HG03460 (cell line): ENCODE results near the gene CDH5.

Experiments
- ATAC-seq: cut with Tn5 transposase; IDR thresholded peaks from one replicate; pipeline ENCODE4 v1.9.1; 2021; ENCODE audit not compliant: unreplicated experiment

The CDH5 gene

DNA sequence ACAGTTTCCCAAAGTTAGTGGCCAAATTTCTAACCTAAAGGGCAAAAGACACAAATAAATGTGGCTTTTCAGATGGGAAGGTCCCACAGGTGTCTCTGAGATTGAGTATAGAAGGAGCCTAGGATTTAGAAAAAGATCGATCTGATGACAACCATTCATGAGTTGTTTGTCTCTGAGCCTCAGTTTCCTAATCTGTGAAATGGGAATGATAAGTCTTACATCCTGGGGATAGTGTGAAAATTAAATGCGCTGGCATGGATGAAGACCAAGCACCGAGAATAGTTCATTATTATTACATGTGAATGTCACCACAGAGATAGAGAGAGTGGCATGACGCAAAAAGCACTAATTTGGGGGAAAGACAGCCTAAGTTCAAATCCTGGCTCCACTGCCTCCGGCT lies 7.2 kb downstream of the CDH5 start:
- no peak for ATAC-seq

DNA sequence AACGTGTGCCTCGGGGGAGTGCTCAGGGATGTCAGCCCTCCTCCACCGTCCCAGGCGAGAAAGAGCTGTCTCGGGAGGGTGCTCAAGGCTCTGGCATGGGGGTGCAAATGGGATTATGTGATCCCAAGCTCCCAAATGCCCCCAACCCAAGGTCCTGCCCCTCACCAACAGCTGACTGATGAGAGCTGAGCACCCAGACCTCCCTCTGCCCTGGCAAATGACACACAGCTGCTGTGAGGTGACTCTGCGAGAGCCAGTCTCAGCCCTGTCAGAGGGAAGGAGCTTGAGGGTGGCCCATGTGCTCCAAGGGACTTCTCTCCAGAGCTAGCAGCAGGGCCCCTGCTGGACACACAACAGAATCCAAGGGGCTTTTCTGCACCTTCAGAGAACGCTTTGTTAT lies 7.7 kb downstream of the CDH5 start:
- ATAC-seq, result no peak

DNA sequence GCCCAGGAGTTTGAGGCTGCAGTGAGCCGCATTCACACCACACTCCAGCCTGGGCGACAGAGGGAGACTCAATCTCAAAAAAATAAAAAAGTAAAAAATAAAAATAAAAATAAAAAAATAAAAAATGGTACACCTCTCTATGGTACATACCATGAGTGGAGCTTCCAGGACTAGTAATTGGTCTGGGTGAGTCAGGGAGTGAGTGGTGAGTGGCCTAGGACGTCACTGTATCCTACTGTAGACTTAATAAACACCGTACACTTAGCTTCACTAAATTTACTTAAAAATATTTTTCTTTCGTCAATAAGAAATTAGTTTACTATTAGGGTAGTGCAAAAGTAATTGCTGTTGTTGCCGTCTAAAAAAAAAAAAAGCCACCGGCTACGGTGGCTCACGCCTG lies 9.0 kb downstream of the CDH5 start:
- no peak for ATAC-seq

DNA sequence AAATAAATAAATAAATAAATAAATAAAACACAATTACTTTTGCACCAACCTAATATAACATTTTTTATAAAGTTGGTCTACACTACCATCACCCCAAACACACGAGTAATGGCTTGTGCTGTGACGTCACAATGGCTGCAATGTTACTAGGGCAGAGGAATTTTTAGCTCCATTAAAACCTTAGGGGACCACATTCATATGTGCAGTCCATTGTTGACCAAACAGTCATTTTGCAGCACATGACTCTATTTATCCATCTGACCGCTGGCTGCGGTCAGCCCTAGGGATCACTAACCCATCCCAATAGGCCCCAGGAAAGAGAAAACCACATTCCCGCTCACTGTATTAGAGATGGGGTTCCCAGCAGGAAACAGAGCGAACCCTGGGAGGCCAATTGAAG lies 9.6 kb downstream of the CDH5 start:
- ATAC-seq, result no peak

DNA sequence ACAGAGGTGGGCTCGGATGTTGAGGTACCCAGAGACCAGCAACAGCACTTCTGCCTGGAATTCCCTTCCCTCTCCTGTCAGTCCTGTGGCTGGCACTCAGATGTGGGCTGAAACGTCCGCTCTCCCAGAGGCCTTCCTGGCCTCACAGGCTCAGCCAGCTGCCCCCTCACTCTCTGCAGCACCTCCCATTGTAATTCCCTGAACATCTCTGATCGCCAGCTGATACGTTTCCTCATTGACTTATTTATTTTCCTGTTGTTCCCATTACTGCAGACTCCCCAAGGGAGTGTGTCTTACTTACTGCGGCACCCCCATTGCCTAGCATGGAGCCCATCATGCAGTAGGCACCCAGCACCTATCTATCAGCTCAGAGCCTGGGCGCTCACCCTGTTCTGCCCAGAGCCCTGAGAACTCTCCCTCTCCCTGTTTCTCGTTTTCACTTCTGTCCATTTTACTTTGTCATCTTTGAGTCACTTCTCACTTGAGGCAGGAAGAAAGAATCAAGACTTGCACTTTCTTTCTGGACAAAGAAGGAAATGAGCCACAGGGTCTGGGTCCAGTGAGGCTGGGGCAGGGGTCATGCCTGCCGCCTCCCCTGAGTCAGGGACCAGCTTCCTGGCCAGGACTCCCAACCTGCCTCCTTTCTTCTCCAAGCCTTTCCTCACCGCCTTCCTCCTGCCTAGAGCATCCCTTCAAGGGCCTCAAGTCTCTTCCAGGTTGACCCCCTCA lies 10.2 kb downstream of the CDH5 start:
- no peak for ATAC-seq

DNA sequence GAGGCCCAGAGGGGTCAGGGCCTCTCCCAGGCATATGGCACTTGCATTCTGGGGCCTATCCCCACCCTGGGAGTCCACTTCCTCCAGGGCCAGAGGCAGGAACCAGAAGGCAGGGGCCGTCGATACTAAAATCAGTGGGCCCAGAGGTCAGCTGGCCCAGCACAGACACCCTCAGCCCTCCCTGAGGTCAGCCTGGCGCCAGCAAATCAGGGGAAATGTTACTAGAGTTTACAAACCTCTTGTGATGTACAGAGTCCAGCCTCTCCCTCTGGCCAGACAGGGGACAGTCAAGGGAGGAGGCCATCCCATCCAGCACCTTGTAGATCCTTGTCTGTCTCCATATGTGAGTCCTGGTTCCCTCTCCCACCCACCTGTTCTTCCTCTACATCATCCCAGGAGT lies 10.8 kb downstream of the CDH5 start:
- no peak for ATAC-seq

DNA sequence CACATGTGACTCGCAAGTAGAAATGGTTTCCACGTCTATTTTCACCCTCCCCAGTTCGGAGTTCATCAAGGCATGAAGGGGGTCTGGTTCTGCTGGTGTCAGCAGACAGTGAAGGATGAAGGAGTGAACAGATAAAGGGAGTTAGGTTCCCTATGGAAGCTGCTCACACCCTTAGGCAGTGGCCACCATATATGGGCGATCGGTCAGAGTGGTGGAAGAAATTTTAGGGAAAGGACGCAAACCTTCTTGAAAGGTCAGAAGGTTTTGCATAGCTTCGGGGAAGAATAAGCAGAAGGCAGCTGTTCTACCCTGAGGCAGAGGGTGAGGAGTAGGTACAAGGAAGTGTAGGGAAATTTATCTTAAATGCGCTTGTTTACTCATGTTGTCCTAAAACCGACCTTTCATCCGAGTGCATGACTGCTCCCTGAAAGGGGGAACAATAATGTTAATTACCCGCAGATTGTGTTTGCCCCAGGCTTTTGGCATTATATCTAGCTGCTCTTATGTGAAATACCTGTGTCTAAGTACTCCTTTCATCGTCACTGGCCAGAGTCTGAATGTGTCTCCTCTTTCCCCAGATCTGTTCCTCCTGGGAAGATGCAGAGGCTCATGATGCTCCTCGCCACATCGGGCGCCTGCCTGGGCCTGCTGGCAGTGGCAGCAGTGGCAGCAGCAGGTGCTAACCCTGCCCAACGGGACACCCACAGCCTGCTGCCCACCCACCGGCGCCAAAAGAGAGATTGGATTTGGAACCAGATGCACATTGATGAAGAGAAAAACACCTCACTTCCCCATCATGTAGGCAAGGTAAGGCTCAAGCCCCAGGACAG lies 12.5 kb downstream of the CDH5 start:
- ATAC-seq, result no peak

DNA sequence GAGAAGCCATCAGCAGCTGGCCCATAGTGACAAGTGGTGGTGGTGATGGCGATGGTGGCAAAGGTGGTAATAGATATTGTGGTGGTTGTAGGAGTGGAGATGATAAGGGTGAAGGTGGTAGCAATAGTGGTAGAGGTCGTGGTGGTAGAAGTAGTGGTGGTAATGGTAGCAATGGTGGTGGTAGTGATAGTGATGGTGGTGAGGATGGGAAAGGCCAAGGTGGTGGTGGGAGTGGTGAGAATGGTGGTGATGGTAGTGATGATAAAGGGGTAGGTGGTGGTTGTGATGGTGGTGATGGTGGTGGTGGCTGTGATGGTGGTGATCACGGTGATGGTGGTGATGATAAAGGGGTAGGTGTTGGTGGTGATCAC lies 13.1 kb downstream of the CDH5 start:
- no peak for ATAC-seq

DNA sequence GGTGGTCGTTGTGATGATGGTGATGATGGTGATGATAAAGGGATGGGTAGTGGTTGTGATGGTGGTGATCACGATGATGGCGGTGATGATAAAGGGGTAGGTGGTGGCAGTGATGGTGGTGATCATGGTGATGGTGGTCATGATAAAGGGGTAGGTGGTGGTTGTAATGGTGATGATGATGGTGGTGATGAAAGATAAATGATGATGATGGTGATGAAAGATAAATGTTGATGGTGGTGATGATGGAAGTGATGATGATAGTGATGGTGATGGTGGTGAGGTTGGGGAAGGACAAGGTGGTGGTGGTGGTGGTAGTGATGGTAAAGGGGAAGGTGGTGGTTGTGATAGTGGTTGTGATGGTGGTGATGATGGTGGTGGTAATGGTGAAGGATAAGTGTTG lies 13.9 kb downstream of the CDH5 start:
- no peak for ATAC-seq

DNA sequence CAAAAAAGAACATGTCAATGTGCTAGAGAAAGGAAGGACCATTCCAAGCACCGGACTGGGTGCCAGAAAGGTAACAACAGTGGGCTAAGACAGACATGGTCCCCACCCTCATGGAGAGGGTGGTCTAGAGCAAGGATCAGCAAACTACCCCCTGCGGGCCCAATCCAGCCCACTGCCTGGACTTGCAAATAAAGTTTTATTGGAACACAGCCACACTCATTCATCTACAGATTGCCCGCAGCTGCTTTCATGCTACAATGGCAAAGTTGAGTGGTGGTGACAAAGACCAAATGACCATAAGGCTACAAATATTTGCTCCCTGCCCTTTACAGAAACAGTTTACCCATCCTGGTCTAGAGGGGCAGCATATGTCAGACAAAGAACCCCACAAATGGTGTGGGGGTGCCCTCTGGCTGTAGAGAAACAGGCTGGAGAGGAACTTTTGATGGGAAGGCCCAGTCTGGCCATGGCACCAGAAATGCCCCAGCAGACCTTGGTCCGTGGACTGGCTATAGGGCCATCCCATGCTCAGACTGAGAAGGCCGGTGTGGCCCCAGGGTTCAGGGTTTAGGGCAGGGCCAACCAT lies 15.2 kb downstream of the CDH5 start:
- no peak for ATAC-seq

DNA sequence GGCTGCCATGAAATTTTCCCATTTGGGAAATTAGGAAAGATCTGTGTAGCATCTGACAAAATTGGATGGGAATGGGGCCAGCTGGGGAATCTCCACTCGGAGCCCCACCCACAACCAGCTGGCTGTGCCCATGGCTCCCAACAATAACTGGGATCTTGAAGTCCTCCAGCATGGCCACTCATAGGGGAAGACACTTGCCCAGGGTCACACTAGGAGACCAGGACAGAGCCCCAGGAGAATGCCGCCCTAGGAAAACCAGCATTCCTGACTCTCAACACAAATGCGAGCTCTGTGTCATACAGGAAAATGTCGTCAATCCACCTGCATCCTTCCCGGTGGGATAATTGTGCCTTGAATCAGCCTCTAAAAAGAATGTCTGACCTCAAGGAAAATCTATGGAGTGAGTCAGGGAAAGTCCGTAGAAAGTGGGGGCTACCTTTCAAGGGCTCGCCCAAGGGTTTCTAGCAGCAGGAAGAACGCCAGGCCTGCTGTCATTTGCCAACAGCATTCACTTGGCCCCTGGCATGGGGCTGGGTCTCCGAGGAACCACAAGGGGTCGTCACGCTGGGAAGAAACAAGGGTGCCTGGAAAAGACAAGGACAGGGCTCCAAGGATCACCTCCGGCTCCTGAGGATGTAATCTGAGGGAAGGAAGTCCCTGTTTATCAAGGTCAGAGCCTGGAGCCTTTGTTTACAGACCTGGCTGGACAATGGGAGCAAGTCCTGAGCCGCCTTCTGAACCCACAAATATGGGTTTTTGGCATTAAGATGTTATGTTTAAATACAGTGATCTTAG lies 15.9 kb downstream of the CDH5 start:
- no peak for ATAC-seq

DNA sequence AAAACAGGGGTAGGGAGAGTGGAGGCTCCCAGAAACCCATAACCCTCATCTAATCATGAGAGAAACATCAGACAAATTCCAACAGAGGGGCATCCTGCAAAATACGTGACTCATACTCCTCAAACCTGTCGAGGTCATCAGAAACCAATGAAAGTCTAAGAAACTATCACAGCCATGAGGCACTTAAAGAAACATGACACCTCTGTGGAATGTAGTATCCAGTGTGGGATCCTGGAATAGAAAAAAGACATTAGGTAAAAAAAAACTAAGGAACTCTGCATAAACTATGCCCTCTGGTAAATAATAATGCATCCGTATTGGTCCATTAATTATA lies 16.4 kb downstream of the CDH5 start:
- no peak for ATAC-seq

DNA sequence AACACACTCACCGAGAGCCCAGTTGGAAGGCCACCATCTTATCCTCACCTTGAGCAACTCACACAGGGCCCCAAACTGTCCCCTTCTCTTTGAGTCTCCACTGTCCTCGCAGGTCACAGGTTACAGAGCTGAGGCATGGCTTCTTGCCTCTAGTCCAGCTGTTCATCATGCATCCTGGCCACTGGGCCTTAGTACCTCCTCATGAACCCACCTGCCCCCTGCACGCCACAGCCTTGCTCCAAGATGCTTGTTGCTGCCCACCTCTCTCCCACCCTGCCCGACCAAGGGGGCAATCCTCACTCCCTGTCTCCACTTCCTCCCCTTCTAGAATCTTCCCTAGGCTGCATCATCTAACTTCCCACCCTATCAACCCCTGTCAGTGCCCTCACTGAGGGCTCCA lies 17.1 kb downstream of the CDH5 start:
- no peak for ATAC-seq

DNA sequence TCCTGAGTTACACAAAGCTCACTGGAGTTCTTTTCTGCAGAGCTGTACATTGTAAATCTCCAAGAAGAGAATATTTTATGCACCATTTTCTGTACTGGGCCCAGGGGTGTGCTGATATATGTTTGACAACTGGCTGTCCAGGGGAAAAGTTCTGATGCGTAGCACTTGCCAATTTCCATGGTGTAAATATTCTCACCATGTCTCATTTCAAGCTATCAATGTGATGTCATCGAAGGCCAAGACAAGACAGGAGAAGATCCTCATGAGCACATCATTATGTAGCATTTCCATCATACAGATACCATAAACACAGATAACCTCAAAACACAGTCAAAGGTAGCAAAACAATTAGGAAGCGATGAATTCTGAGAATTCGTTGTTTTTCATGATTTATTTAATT lies 18.9 kb downstream of the CDH5 start:
- no peak for ATAC-seq

DNA sequence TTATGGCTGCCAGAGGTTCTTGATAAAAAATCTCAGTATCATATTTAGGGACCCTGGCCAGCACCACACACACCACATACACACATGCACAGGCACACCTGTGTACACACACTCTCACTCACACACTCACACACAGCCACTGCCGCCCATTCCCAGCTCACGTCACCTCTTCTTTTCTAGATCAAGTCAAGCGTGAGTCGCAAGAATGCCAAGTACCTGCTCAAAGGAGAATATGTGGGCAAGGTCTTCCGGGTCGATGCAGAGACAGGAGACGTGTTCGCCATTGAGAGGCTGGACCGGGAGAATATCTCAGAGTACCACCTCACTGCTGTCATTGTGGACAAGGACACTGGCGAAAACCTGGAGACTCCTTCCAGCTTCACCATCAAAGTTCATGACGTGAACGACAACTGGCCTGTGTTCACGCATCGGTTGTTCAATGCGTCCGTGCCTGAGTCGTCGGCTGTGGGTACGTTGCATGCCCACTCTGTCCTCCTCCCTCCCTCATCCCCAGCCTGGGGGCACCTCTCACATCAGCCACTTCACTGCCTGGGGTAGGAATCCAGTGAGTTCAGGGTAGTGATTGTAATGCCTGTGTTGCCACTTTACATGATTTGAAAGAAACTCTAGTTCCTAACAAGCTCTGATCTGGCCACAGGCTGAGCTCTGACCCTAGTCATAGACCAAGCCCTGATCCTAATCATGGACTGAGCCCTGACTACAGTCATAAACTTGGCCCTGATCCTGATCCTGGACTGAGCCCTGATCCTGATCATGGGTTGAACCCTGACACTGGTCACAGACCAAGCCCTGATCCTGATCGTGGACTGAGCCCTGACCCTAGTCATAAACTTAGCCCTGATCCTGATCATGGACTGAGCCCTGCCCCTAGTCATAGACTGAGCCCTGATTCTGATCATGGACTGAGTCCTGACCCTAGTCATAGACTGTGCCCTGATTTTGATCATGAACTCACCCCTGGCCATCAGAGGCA lies 20.4 kb downstream of the CDH5 start:
- no peak for ATAC-seq

DNA sequence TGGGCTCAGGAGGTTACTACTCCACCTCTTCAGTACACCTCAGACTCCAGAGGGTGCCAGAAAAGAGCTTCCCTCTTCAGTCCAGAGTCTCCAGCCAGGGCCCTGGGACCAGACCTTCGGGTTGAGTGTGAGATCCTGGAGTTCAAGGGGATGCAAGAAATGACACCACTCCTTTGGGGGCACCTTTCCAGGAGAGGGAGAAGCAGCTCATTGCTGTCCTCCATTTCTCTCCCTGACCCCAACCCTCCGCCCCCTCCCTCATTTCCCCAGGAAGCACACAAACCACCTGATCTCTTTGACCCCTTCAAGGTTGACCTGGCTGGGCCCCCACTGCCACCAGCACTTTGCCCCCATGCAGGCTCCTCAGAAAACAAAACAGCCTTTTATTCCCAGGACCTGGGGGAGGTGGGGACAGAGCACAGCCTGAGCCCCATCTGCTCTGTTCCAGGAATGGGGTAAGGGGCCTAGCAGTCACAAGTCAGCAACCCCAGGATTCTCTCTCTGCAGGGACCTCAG lies 21.4 kb downstream of the CDH5 start:
- no peak for ATAC-seq

DNA sequence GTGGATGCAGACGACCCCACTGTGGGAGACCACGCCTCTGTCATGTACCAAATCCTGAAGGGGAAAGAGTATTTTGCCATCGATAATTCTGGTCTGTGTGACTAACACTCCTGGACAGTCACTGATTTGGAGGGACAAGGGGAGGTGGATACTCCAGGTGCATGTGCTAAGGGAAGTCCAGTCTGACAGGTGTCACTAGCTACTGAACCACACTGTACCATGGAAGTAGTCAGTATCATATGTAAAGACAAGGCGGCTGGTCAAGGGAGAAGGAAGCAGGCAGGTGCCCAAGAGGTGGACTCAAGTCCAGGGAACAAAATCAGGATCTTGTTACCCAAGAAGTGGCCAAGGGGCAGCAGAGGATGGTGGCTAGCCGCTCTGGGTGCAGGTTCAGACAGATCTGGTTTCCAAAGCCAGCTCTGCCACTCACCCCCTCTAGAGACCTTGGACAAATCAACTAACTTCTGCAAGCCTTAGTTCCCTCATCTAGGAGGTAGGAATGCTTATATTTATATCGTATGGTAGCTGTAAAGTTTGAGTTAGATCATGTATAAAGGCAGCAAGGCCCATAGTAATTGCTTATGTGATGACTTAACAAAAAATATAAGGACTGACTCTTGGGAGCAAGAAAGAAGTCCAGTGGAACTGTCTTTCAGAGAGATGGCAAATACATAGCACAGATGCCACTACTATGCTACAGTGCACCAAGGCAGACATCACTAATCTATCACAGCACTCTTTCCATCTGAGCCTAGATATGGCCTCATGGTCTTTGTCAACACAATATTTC lies 22.1 kb downstream of the CDH5 start:
- ATAC-seq, result no peak

DNA sequence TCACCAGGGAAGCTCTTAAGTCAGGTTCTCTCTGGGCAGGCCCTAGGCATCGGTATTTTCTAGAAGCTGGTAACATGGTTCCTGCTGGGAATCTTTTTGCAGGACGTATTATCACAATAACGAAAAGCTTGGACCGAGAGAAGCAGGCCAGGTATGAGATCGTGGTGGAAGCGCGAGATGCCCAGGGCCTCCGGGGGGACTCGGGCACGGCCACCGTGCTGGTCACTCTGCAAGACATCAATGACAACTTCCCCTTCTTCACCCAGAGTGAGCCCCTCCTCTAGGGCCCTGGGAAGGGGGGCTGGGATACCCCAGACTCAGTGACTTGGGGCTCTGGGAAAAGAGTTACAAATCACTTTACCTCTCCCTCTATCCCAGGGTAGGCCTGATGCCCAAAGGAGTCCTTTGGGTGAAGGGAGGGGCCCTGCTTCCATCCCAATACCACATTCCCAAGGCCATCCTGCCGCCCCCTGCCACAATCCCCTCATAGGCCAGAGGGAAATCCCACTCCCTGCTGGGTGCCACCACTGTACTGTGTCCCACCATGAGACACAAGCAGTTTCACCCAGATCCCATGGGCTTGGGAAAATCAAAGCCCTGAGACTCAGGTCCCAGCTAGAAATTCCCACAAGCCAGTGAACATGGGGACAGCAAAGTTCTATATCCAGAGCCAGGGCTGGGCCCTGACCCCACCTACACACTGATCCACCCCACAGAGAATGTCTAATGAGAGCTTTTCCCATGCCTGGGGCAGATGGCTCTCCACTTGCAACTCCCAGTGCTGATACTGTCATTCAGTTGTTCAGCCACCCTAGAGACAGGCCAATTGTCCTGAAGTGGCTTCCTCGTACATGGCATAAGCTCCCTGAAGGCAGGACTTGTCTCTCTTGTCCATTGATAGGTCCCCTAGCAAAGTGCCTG lies 23.0 kb downstream of the CDH5 start:
- ATAC-seq, result no peak
